ENCODE results near the gene FMNL1. TPM values are rescaled to one million over a fixed set of nuclear protein-coding genes. Genes with fewer than 3 reads are reported as not detected.
"Not testable (repeated sequence)": the region's sequence is repeated elsewhere in the genome, so short reads cannot be mapped to it uniquely, and the experiment has no call there.

Gene FMNL1
- 8.2 TPM for total RNA-seq

GRCh38 chr17:45221081-45222013 is at the start of gene FMNL1:
TSS of gene FMNL1 (plus strand) at chr17:45221885. CDS start at chr17:45222125, 240 bp downstream.
- DNase-seq = no peak

DNA sequence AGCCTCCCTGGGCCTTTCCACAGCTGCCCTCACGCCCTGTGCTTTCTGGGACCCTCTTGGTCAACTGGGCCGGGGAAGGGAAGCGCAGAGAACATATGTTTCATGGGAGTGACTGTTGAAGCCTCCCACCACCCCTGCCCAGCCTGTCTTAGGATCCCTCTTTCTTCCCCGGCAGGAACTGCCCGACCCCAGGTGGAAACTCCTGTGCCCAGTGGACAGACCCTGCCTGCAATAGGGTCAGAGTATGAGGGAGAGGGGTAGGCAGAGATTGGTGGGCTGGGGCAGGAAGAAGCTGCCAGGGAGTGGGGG is 49.5 kb upstream of the FMNL1 start:
- DNase-seq = no peak

GRCh38 chr17:45172541-45173286 is 49.0 kb upstream of the FMNL1 start:
- DNase-seq = peak; percentile 95

DNA sequence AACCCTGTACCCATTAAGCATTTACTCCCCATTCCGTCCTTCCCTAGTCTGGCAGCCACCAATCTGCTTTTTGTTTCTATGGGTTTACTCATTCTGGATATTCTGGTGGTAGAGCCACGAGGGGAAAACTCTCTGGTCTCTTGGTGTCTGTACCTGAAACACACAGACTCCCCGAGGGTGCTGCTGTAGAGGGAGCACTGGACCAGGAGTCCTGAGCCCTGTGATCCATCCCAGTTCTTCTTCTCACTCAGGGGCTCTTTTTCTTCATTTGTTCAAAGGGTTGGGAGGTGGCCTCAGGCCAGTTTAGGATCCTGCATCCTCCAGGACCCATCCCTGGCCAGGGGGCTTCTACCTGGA is 45.9 kb upstream of the FMNL1 start:
- DNase-seq = no peak

GRCh38 chr17:45177563-45177962 is 44.1 kb upstream of the FMNL1 start:
- DNase-seq = no peak

DNA sequence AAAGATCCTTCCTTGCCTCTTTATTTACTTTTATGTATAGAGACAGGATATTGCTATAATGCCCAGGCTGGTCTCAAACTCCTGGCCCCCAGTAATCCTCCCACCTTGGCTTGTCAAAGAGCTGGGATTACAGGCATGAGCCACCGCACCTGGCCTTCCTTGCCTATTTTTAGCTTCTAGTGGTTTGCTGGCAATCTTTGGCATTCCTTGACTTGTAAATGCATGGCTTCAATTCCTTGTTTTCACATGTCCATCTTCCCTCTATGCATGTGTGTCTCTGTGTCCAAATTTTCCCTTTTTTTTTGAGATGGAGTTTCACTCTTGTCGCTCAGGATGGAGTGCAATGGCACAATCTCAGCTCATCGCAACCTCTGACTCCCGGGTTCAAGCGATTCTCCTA is 37.5 kb upstream of the FMNL1 start:
- no peak for DNase-seq

- no peak for DNase-seq
Observed at GRCh38 chr17:45186801-45187354, 34.8 kb upstream of the FMNL1 start.

GRCh38 chr17:45189009-45189408 is 32.7 kb upstream of the FMNL1 start:
- DNase-seq = no peak

- no peak for DNase-seq
Observed at GRCh38 chr17:45190503-45191255, 31.0 kb upstream of the FMNL1 start.

DNA sequence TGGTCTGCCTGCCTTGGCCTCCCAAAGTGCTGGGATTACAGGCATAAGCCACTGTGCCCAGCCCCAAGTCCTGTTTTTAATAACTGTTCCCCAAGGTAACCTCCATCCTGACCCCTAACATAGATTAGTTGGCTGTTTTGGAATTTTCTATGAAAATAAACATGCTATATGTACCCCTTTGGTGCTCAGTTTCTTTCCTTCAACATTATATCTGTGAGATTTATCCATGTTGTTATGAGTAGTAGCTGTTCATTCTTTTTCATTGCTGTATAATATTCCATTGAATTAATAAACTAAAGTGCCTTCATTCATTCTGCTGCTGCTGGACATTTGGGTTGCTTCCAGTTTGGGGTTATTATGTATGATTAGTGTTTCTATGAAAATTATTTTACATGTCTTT is 26.3 kb upstream of the FMNL1 start:
- no peak for DNase-seq

GRCh38 chr17:45197108-45197507 is 24.6 kb upstream of the FMNL1 start:
- DNase-seq = no peak

- peak; percentile 93 for DNase-seq
Observed at GRCh38 chr17:45197555-45198334, 23.9 kb upstream of the FMNL1 start.

GRCh38 chr17:45200701-45201100 is 21.0 kb upstream of the FMNL1 start:
- no peak for DNase-seq

DNA sequence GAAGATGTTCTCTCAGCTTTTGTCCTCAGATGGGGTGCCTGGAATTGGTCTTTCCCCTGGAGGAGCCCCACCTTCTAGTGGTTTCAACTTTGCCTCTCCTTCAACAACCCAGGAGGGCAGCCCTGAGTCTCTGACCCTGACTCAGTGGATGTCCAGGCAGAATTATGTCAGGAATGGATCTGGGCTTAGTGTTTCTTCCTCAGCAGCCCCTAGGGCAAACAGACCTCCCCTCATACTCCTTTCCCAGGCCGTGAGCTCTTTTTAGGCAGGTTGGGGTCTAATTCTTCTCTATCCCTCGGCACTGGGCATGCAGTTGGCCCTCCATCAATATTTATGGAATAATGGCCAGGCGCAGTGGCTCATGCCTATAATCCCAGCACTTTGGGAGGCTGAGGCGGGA is 20.2 kb upstream of the FMNL1 start:
- no peak for DNase-seq

DNA sequence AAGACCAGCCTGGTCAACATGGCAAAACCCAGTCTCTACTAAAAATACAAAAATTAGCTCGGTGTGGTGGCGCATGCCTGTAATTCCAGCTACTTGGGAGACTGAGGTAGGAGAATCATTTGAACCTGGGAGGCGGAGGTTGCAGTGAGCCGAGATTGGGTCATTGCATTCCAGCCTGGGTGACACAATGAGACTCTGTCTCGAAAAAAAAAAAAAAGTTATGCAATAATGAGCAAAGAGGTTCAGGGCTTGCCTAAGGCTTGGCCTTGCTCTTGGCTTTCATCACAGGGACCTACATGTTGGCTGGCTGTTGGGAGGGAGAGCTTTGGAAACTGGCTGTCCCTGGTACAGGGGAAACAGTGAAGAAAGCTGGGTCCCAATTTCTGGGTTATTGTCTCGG is 19.8 kb upstream of the FMNL1 start:
- DNase-seq = not testable (repeated sequence)

DNA sequence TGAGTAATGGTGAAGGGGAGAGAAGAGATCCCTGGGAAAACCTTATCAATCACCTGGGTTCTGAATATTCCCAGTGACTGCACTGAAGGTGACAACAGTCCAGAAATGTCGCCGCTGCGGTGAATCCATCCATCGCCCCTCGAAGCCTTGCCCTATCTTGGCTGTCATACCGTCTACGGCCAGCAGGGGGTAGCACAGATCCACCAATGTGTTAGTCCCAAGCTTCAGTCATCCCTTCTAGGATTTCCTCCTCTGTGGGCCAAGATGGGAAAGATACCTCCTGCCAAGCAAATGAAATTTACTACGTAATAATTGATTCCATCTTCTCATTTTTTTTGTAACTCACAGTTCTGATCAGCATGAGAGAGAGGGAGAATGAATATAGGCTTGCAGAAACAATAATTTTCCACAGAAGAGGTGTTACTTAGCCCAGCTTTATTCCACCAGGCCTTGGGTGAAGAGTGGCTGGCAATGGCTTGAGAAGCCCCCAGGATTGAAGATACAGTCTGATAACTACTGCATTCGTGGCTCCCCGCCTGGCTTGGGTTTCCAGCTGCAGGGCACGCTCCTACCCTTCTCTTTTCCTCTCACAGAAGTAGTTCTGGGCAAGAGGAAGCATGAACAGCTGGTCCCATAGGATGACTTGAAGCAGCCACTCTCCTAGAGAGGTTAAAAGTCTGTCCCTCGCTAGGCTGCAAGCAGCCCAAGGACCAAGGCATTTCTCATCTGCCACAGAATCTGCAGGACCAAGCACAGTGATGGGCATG is 2.6 kb upstream of the FMNL1 start:
- DNase-seq = peak; percentile 96

DNA sequence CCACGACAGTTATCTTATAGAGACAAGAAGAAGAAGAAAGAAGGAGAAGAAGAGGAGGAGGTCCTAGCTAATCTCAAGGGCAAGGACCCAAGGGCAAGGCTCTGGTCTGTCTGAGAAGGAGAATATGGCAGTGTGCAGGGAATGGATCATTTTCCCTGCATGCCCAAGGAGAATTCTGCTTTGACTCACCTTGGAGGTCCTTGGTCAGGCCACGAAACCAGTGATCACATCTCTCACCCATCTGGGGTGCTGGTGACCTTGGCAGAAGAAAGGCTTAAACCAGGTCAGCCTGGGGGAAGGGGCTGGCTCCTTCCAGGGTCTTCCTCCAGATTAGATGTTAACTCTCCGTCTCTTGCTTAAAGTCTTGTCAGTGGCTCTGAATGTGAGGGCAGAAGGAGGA is 1.6 kb upstream of the FMNL1 start:
- no peak for DNase-seq

DNA sequence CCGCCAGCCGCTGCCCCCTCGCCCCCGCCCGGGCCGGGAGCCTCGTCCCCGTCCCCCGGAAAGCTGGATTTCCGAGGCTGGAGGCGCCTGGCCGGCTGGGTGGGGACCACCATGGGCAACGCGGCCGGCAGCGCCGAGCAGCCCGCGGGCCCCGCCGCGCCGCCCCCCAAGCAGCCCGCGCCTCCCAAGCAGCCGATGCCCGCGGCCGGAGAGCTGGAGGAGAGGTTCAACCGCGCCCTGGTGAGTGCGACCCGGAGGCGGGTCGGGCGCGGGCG is 266 bp downstream of the FMNL1 start:
- no peak for DNase-seq

DNA sequence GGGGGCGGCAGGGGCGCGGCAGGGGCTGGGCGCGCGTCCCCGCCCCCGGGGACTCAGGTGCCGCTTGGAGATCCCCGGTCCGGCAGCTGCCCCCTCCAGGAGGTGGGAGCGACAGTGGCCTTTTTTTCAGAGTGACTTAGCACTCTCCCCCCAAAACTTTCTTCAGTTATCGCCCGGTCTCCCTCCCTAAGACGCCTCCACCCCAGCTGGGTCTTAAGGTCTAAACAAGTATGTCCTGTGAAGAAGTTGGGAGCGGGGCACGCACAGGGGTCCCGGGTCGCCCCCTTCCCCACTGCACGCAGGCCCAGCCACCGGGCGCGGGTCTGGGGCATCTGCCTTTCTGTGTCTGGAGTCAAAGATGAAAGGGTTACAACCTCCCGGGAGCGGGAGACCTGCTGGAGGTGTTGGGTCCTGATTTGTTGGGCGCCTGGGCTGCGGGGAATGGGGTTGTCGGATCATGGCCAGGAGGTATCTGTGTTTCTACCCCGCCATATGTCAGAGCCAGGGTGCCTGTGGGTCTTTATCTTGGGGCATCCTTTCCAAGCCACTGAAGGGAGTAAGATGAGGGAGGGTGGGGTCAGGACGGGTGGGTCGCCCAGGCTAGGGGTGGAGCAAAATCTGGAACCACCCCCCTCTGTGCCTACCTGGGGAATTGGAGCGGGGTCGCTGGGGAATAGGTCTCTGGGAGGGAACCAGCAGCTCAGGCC is 757 bp downstream of the FMNL1 start:
- no peak for DNase-seq

DNA sequence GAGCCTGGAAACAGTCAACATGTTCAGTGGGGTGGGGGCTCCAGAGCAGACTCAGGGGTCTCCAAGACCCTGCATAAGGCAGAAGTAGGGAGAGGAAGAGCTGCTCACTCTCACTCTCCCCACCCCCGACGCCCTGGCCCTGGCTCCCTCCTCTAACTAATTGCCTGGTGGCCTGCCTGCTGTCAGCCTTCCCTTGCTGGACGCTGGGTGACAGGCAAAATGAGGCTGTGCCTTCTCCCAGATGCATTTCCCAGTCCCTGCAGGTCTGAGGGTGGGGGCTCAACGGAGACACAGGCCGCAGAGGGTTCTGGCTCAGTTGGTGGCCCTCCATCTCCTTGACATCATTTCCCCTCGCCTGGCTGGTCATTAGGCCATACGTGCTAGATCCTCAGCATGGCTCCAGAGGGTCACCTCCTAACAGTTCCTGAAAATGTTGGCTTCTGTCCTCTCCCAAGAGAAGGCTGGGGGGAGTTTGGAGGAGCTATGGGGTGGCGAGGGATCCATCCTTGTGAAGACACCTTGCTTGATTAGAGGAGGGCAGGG is 1.4 kb downstream of the FMNL1 start:
- DNase-seq = no peak
